GM12878 (cell line): ENCODE measurements around the gene PCDHGB1.

Source experiments
- EP300 ChIP-seq, 2 experiments: fragments of 150-350 bp in 1 of 2; IDR thresholded peaks; 2 replicates each; pipeline ENCODE4 v1.6.1; 2011 to 2012; ENCODE audit warnings: low read depth in 2 of 2, low read length in 2 of 2, borderline replicate concordance in 1 of 2, improper control_type of control experiment in 1 of 2, inconsistent platforms in 1 of 2; ENCODE audit not compliant: control insufficient read depth in 1 of 2
- ETV6 ChIP-seq, 2 experiments: fragments of 450-650 bp in 1 of 2; IDR thresholded peaks in 1 of 2; conservative IDR thresholded peaks in 1 of 2; 2 replicates each; pipeline ENCODE4 v1.6.1; 2014; ENCODE audit warnings: antibody characterized with exemption in 1 of 2, borderline replicate concordance in 1 of 2, low read depth in 1 of 2, mild to moderate bottlenecking in 1 of 2, moderate library complexity in 1 of 2
- EZH2 ChIP-seq: IDR thresholded peaks from 2 replicates; pipeline ENCODE4 v1.6.1; 2012; ENCODE audit warnings: low read depth, mild to moderate bottlenecking, control low read depth, inconsistent platforms, low read length, borderline replicate concordance; ENCODE audit not compliant: control insufficient read depth
- POLR2A ChIP-seq: IDR thresholded peaks from 2 replicates; pipeline ENCODE4 v1.6.1; 2011; ENCODE audit warnings: low read depth, mild to moderate bottlenecking, low read length
- POLR2AphosphoS5 ChIP-seq: IDR thresholded peaks from 2 replicates; pipeline ENCODE4 v1.6.1; 2011; ENCODE audit warnings: mild to moderate bottlenecking, low read length, inconsistent platforms
- SIN3A ChIP-seq: IDR thresholded peaks from 2 replicates; pipeline ENCODE4 v1.6.1; 2012; ENCODE audit warnings: low read depth, low read length, improper control_type of control experiment
- TARDBP ChIP-seq: IDR thresholded peaks from 2 replicates; pipeline ENCODE4 v1.6.1; 2016; ENCODE audit warnings: borderline replicate concordance
- ZNF207 ChIP-seq: fragments of 450-650 bp; IDR thresholded peaks from 2 replicates; pipeline ENCODE4 v1.6.1; 2014; ENCODE audit warnings: antibody characterized with exemption, mild to moderate bottlenecking, borderline replicate concordance
- TF ChIP-seq, protein P1 (sequence below), 3 experiments: IDR thresholded peaks in 2 of 3; conservative IDR thresholded peaks in 1 of 3; 2 replicates each; pipeline ENCODE4 v1.5.1; 2011; ENCODE audit warnings: low read depth in 3 of 3, low read length in 3 of 3, mild to moderate bottlenecking in 3 of 3, control low read depth in 2 of 3, moderate library complexity in 2 of 3, inconsistent platforms in 1 of 3, mixed read lengths in 1 of 3; ENCODE audit not compliant: control insufficient read depth in 2 of 3, insufficient read depth in 1 of 3; ENCODE audit errors: extremely low read depth in 1 of 3
- TF ChIP-seq, protein P2 (sequence below): IDR thresholded peaks from 2 replicates; pipeline ENCODE4 v1.6.1; 2012; ENCODE audit warnings: mild to moderate bottlenecking, low read depth, low read length
- TF ChIP-seq, protein P3 (sequence below): IDR thresholded peaks from 2 replicates; pipeline ENCODE4 v1.6.1; 2012; ENCODE audit warnings: low read depth, low read length, improper control_type of control experiment
- TF ChIP-seq, protein P4 (sequence below): fragments of 450-650 bp; IDR thresholded peaks from 2 replicates; pipeline ENCODE4 v1.6.1; 2017; ENCODE audit warnings: mild to moderate bottlenecking, moderate library complexity
- TF ChIP-seq, protein P5 (sequence below): fragments of 450-650 bp; IDR thresholded peaks from 2 replicates; pipeline ENCODE4 v1.6.1; 2014; ENCODE audit warnings: mild to moderate bottlenecking
- TF ChIP-seq, protein P6 (sequence below): IDR thresholded peaks from 2 replicates; pipeline ENCODE4 v1.6.1; 2011; ENCODE audit warnings: low read depth, mild to moderate bottlenecking, low read length, moderate library complexity, borderline replicate concordance; ENCODE audit errors: extremely low read depth

DNA sequence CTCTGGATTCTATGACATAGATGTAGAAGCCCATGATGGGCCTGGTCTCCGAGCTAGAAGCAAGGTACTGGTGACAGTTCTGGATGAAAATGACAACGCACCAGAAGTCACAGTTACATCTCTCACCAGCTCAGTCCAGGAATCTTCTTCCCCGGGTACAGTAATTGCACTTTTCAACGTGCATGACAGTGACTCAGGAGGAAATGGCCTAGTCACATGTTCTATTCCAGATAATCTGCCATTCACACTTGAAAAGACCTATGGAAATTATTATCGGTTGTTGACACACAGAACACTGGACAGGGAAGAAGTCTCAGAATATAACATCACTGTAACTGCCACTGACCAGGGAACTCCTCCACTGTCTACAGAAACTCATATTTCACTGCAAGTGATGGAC lies 6.2 kb downstream of the PCDHGB1 start:
- TF ChIP-seq, protein P1, sequence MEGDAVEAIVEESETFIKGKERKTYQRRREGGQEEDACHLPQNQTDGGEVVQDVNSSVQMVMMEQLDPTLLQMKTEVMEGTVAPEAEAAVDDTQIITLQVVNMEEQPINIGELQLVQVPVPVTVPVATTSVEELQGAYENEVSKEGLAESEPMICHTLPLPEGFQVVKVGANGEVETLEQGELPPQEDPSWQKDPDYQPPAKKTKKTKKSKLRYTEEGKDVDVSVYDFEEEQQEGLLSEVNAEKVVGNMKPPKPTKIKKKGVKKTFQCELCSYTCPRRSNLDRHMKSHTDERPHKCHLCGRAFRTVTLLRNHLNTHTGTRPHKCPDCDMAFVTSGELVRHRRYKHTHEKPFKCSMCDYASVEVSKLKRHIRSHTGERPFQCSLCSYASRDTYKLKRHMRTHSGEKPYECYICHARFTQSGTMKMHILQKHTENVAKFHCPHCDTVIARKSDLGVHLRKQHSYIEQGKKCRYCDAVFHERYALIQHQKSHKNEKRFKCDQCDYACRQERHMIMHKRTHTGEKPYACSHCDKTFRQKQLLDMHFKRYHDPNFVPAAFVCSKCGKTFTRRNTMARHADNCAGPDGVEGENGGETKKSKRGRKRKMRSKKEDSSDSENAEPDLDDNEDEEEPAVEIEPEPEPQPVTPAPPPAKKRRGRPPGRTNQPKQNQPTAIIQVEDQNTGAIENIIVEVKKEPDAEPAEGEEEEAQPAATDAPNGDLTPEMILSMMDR (IDR thresholded peaks at IDR 0.05 in 2 of 3, conservative IDR thresholded peaks at IDR 0.05 in 1 of 3; ENCODE audit: control insufficient read depth in 2 of 3, extremely low read depth in 1 of 3, insufficient read depth in 1 of 3, low read depth in 3 of 3, low read length in 3 of 3), result no peak
- TF ChIP-seq TARDBP (no peak), ZNF207 (no peak), EZH2 (no peak), EP300 (IDR thresholded peaks at IDR 0.05; ENCODE audit: borderline replicate concordance in 1 of 2, control insufficient read depth in 1 of 2, low read depth in 2 of 2, low read length in 2 of 2) (no peak), ETV6 (conservative IDR thresholded peaks at IDR 0.05 in 1 of 2, IDR thresholded peaks at IDR 0.05 in 1 of 2; ENCODE audit: borderline replicate concordance in 1 of 2, low read depth in 1 of 2) (no peak), SIN3A (no peak), POLR2AphosphoS5 (no peak), POLR2A (no peak)
- TF ChIP-seq, protein P2, sequence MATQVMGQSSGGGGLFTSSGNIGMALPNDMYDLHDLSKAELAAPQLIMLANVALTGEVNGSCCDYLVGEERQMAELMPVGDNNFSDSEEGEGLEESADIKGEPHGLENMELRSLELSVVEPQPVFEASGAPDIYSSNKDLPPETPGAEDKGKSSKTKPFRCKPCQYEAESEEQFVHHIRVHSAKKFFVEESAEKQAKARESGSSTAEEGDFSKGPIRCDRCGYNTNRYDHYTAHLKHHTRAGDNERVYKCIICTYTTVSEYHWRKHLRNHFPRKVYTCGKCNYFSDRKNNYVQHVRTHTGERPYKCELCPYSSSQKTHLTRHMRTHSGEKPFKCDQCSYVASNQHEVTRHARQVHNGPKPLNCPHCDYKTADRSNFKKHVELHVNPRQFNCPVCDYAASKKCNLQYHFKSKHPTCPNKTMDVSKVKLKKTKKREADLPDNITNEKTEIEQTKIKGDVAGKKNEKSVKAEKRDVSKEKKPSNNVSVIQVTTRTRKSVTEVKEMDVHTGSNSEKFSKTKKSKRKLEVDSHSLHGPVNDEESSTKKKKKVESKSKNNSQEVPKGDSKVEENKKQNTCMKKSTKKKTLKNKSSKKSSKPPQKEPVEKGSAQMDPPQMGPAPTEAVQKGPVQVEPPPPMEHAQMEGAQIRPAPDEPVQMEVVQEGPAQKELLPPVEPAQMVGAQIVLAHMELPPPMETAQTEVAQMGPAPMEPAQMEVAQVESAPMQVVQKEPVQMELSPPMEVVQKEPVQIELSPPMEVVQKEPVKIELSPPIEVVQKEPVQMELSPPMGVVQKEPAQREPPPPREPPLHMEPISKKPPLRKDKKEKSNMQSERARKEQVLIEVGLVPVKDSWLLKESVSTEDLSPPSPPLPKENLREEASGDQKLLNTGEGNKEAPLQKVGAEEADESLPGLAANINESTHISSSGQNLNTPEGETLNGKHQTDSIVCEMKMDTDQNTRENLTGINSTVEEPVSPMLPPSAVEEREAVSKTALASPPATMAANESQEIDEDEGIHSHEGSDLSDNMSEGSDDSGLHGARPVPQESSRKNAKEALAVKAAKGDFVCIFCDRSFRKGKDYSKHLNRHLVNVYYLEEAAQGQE, result no peak
- TF ChIP-seq, protein P3, sequence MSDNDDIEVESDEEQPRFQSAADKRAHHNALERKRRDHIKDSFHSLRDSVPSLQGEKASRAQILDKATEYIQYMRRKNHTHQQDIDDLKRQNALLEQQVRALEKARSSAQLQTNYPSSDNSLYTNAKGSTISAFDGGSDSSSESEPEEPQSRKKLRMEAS, result no peak
- TF ChIP-seq, protein P4, sequence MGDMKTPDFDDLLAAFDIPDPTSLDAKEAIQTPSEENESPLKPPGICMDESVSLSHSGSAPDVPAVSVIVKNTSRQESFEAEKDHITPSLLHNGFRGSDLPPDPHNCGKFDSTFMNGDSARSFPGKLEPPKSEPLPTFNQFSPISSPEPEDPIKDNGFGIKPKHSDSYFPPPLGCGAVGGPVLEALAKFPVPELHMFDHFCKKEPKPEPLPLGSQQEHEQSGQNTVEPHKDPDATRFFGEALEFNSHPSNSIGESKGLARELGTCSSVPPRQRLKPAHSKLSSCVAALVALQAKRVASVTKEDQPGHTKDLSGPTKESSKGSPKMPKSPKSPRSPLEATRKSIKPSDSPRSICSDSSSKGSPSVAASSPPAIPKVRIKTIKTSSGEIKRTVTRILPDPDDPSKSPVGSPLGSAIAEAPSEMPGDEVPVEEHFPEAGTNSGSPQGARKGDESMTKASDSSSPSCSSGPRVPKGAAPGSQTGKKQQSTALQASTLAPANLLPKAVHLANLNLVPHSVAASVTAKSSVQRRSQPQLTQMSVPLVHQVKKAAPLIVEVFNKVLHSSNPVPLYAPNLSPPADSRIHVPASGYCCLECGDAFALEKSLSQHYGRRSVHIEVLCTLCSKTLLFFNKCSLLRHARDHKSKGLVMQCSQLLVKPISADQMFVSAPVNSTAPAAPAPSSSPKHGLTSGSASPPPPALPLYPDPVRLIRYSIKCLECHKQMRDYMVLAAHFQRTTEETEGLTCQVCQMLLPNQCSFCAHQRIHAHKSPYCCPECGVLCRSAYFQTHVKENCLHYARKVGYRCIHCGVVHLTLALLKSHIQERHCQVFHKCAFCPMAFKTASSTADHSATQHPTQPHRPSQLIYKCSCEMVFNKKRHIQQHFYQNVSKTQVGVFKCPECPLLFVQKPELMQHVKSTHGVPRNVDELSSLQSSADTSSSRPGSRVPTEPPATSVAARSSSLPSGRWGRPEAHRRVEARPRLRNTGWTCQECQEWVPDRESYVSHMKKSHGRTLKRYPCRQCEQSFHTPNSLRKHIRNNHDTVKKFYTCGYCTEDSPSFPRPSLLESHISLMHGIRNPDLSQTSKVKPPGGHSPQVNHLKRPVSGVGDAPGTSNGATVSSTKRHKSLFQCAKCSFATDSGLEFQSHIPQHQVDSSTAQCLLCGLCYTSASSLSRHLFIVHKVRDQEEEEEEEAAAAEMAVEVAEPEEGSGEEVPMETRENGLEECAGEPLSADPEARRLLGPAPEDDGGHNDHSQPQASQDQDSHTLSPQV, result no peak
- TF ChIP-seq, protein P5, sequence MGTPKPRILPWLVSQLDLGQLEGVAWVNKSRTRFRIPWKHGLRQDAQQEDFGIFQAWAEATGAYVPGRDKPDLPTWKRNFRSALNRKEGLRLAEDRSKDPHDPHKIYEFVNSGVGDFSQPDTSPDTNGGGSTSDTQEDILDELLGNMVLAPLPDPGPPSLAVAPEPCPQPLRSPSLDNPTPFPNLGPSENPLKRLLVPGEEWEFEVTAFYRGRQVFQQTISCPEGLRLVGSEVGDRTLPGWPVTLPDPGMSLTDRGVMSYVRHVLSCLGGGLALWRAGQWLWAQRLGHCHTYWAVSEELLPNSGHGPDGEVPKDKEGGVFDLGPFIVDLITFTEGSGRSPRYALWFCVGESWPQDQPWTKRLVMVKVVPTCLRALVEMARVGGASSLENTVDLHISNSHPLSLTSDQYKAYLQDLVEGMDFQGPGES, result no peak
- TF ChIP-seq, protein P6, sequence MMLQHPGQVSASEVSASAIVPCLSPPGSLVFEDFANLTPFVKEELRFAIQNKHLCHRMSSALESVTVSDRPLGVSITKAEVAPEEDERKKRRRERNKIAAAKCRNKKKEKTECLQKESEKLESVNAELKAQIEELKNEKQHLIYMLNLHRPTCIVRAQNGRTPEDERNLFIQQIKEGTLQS, result no peak
